K562 (cell line): ENCODE measurements around the gene ST7.

Experiments used
- BDP1 ChIP-seq: IDR thresholded peaks from 3 replicates; pipeline ENCODE4 v1.6.1; 2011; ENCODE audit not compliant: insufficient read length, insufficient read depth
- MTA1 ChIP-seq: fragments of 450-650 bp; IDR thresholded peaks from 2 replicates; pipeline ENCODE4 v1.6.1; 2017; ENCODE audit warnings: borderline replicate concordance

DNA sequence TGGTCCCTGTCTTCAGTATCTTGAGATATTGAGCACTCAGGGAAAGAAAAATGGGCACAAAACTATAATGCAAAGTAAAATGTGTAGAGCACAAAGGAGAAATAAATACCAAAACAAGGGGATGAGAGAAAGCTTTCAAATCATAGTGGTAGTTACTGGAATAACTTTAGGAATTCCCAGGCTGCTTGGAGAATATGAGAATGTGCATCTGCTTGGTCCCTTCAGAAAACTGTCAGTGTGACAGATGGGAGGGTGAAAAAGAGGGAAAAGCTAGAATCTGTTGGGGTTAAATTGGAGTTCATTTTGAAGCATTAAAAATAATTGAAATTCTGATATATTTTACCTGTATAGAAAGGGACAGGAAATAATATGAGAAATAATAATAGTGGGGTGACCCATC lies 15.3 kb downstream of the ST7 start:
- TF ChIP-seq MTA1: no peak
- no peak for TF ChIP-seq BDP1
